GM12865 (cell line): Measurements from ENCODE around the gene SPNS2.

Experiments
- DNase-seq: peaks from one replicate; pipeline ENCODE4 v3.0.0; 2010; ENCODE audit warnings: low read depth
- H3K4me3 ChIP-seq: 2 replicates; pipeline ENCODE4 v1.5.1; 2011; ENCODE audit warnings: mild to moderate bottlenecking, low read depth, low read length, control low read depth
- CTCF ChIP-seq: IDR thresholded peaks from 2 replicates; pipeline ENCODE4 v1.5.1; 2011; ENCODE audit warnings: low read length, control low read depth, low read depth, inconsistent platforms; ENCODE audit not compliant: insufficient read depth; ENCODE audit errors: missing control alignments

Gene SPNS2

GRCh38 chr17:4509401-4509800 is 10.7 kb downstream of the SPNS2 start:
- no peak overlapping the region for H3K4me3 ChIP-seq
- peak; percentile 6 for TF ChIP-seq CTCF

GRCh38 chr17:4509923-4510617 is 11.4 kb downstream of the SPNS2 start:
- TF ChIP-seq CTCF = no peak
- H3K4me3 ChIP-seq = no peak overlapping the region
- no peak for DNase-seq

More at GRCh38 chr17:4509401-4509800, 10.7 kb downstream of the SPNS2 start:
- DNase-seq = peak; percentile 62

GRCh38 chr17:4510618-4510941 is 11.9 kb downstream of the SPNS2 start:
- no peak for TF ChIP-seq CTCF
- H3K4me3 ChIP-seq = no peak overlapping the region
- no peak for DNase-seq

- H3K4me3 ChIP-seq = no peak overlapping the region
- TF ChIP-seq CTCF = no peak
Measured at GRCh38 chr17:4511199-4511932, 12.7 kb downstream of the SPNS2 start.

GRCh38 chr17:4512156-4513112 is 13.8 kb downstream of the SPNS2 start:
- no peak for DNase-seq
- no peak overlapping the region for H3K4me3 ChIP-seq
- no peak for TF ChIP-seq CTCF

More at GRCh38 chr17:4511199-4511932, 12.7 kb downstream of the SPNS2 start:
- DNase-seq = no peak

GRCh38 chr17:4513113-4514032 is 14.7 kb downstream of the SPNS2 start:
- TF ChIP-seq CTCF = no peak
- DNase-seq = no peak

More at GRCh38 chr17:4513113-4514032, 14.7 kb downstream of the SPNS2 start:
- H3K4me3 ChIP-seq = no peak overlapping the region
